EH (cell line): Measurements from ENCODE around the gene SP4.

ENCODE experiments used
- DNase-seq: peaks from one replicate; pipeline ENCODE4 v3.0.0-alpha.2; 2015; ENCODE audit warnings: low read depth

The SP4 gene

GRCh38 chr7:21427871-21428658 is at the start of gene SP4:
Gene SP4, plus strand, starts transcription at chr7:21428083. Its CDS starts 169 bp downstream, at chr7:21428252.
- DNase-seq: peak; percentile 97

- no peak for DNase-seq
Measured at GRCh38 chr7:21383227-21384220, 44.4 kb upstream of the SP4 start.

- DNase-seq: no peak
Measured at GRCh38 chr7:21393937-21394336, 33.9 kb upstream of the SP4 start.

- no peak for DNase-seq
Measured at GRCh38 chr7:21401944-21402343, 25.9 kb upstream of the SP4 start.

DNA sequence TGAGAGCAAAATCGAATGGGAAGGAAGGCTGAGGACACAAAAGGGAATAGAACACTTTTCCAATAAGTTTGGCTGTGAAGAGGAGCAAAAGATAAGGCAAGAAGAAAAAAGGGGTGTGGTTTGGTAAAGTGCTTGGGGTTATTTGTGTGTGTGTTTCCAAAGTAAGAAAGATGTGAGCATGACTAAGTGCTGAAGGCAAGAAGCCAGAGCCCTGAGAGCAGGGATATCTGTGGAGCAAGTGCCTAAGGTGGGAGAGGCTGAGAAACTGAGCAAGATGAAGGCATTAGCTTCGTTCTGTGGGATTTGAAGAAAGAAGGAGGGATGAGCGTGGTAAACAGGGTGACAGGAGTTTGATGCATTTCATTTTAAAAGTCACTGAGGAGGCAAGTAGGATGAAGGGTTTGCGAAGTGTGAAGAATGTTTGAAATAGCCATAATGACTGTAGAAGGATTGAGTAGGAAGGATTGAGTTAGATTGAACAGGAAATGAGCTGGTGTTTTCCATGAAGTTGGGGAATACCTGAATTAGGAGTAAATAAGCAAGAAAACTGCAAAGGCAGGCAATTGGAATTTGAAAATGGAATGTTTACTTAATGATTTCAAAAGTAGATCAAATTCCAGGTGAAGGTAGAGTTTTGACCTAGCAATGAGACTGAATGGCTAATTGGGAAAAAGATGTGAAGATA is 19.9 kb upstream of the SP4 start:
- no peak for DNase-seq

- no peak for DNase-seq
Measured at GRCh38 chr7:21408481-21408820, 19.4 kb upstream of the SP4 start.

DNA sequence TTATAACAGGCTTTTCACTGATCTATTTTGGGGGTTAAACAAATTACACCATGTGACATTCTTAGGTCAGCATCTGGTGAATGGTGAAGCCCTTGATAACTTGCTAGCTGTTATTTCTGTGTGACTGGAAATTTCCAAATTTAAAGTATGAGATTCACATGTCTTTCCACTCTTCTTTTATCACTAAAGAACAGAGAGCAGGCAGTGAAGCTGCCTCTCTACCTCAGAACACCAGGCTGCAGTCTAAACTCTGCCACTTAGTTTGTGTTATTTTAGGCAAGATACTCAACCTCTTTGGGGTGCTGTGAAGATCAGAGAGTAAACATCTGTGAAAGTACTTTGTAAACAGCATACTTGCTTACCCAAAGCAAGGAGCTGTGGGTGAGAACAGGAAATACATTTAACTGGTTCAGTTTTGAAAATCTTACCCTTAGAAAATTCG is 15.5 kb upstream of the SP4 start:
- no peak for DNase-seq

DNA sequence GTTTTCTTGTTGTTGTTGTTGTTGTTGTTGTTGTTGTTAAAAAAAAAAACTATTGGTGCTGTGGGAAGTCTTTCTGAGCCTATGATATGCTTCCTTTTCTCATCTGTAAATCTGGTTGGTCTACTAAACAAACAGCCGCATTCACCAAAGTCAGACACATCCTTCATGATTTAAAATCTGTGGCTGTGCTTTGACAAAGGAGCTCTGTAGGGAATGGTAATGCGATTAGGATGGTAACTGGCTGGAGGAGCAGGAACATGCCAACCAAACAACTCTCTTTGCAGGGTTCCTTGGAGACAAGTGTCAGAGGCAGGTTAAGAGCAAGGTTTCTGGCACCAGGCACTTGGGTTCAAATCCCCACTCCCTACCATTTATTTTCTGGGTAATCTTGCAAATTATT is 14.9 kb upstream of the SP4 start:
- no peak for DNase-seq

- no peak for DNase-seq
Measured at GRCh38 chr7:21413502-21413901, 14.4 kb upstream of the SP4 start.

DNA sequence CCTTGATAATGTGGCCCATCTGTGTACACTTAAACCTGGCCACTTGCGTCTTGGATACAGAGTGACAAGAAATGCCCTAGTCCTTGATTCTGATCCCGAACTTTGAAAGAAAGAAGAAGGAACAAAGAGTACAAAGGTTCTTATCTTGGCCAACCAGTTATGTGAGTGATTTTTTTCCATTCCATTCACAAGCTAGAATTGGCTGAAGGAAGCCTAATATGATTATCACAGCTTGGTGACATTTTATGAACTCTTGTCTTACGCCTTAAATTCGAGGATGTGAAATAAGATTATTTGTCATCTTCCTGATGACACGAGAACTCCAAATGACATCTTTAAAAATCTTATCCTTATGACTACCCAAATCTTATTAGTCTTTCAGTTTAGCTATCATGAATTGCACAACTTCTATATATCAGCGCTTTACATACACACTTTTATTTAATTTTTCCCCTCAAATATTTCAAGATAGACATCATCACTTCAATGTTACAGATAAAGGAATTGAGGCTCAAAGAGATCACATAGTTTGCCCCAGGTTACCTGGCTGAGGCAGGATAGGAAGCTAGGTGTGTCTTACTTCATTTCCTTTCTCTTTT is 13.0 kb upstream of the SP4 start:
- no peak for DNase-seq

- DNase-seq: no peak
Measured at GRCh38 chr7:21417647-21418046, 10.2 kb upstream of the SP4 start.

- no peak for DNase-seq
Measured at GRCh38 chr7:21422751-21423150, 5.1 kb upstream of the SP4 start.

GRCh38 chr7:21425290-21425689 is 2.6 kb upstream of the SP4 start:
- no peak for DNase-seq

- peak; percentile 3 for DNase-seq
Measured at GRCh38 chr7:21426286-21427181, 1.3 kb upstream of the SP4 start.

DNA sequence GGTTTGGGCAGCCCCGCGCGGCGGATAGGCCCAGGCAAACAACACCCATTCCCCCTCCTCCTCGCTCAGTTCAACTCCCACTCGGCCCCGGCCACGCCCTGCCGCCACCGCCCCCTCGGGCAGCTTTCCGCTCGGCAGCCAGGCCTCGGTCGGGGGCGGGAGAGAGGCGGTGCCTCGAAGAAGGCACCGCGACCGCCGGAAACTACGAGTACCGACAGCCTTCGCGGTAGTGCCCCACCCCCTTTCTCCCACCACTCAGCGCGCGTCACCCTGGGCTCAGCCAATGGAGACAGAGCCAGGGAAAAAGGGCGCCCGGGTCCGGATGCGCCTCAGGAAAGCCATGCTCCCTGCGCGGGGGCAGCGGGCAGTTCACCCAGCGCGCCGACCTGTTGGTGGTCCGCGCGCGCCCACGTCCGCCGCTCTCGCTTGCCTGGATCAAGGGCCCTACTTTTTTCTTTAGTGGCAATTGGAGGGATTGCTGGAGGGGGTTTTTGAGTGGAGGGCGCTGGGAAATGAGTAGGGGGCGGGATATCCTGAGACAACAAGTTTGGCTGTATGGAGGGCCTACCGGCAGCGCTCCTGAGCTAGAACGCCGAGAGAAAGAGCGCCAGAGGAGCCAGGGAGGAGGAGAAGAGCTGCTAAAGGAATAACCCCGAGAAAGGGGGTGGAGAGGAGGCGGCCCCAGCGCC is 557 bp upstream of the SP4 start:
- DNase-seq: peak; percentile 99

DNA sequence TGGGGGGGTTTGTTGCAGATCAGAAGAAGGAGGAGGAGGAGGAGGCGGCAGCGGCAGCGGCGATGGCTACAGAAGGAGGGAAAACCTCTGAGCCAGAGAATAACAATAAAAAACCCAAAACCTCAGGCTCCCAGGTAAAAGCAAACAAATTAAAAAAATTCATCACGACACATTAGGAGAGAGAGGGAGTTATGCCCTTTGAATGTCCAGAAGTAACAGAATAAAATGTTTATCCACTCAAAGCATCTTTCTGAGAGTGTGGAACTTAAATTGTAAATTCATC is 717 bp downstream of the SP4 start:
- DNase-seq: no peak

DNA sequence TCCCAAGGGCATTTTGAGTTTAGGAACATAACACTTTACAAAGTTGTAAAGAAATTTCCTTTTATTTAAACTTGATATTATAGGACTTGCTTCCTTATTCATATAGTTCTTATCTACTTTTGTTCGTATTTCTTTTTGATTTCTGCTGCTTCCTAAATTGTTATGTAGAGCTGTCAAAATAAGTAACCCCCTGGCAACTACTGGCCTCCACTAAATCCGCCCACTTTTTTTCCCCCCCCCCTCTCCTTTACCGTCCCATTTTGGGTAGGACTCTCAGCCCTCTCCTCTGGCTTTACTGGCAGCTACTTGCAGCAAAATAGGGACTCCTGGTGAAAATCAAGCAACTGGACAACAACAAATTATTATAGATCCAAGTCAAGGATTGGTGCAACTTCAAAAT is 1.1 kb downstream of the SP4 start:
- DNase-seq: no peak

- DNase-seq: no peak
Measured at GRCh38 chr7:21429786-21430574, 2.1 kb downstream of the SP4 start.

GRCh38 chr7:21430575-21430954 is 2.7 kb downstream of the SP4 start:
- no peak for DNase-seq
